Transverse colon (tissue), 4 donors: ENCODE data around the gene IGF2BP2. TPM values are rescaled to one million over a fixed set of nuclear protein-coding genes. Genes with fewer than 3 reads are reported as not detected.

Source experiments
- DNase-seq: peaks from one replicate; pipeline ENCODE4 v3.0.0-alpha.2; 2019
- H3K27ac ChIP-seq, 4 donors: fragments of 200-600 bp; sonication (generic); 2 replicates each; pipeline ENCODE4 v1.5.1; 2016 to 2018; ENCODE audit warnings: inconsistent platforms in 4 of 4
- H3K27me3 ChIP-seq: fragments of 200-600 bp; sonication (generic); 2 replicates; pipeline ENCODE4 v1.5.1; 2017; ENCODE audit warnings: inconsistent platforms
- H3K36me3 ChIP-seq, 4 donors: fragments of 200-600 bp; sonication (generic); 2 replicates each; pipeline ENCODE4 v1.5.1; 2017 to 2019; ENCODE audit warnings: inconsistent platforms in 4 of 4
- H3K4me1 ChIP-seq, 4 donors: fragments of 200-600 bp; sonication (generic); 2 replicates each; pipeline ENCODE4 v1.5.1; 2017 to 2020; ENCODE audit warnings: inconsistent platforms in 4 of 4
- H3K4me3 ChIP-seq, 4 donors: fragments of 200-600 bp; sonication (generic); 1 replicate in 1 of 4; 2 replicates in 3 of 4; pipeline versions ENCODE4 v1.5.1 to v1.6.1; 2017 to 2019; ENCODE audit warnings: inconsistent platforms in 4 of 4
- H3K9me3 ChIP-seq, 2 donors: fragments of 200-600 bp; sonication (generic); 2 replicates each; pipeline ENCODE4 v1.5.1; 2017 to 2019; ENCODE audit warnings: inconsistent platforms in 2 of 2
- EP300 ChIP-seq: sonication (generic); formaldehyde crosslinking; IDR thresholded peaks from one replicate; pipeline ENCODE4 v1.6.1; 2017; ENCODE audit warnings: antibody characterized with exemption, low read depth
- POLR2A ChIP-seq: fragments of 450-650 bp; IDR thresholded peaks from one replicate; pipeline ENCODE4 v1.6.1; 2016; ENCODE audit warnings: antibody characterized with exemption, mild to moderate bottlenecking, moderate library complexity
- POLR2AphosphoS5 ChIP-seq, 3 donors: sonication (generic); formaldehyde crosslinking; IDR thresholded peaks; one replicate each; pipeline ENCODE4 v1.6.1; 2016; ENCODE audit warnings: antibody characterized with exemption in 3 of 3
- WGBS, 2 donors: methylation state at CpG; one replicate each; pipeline ENCODE4 v1.1.5; 2018; ENCODE audit warnings: low coverage in 1 of 2; 5-methylcytosine and 5-hydroxymethylcytosine counted together
- in situ Hi-C, 4 donors: fragments of 200-750 bp; cut with MboI; loops; one replicate each; pipeline versions ENCODE4 v1.15.0 to v1.15.1; 2017; ENCODE audit warnings: low sequenced_read_pairs in 3 of 4, low pct_ligation_motif_present in 1 of 4, low pct_unique_long_range_greater_than_20kb in 1 of 4
- intact Hi-C: fragments of 100-400 bp; cut with DNase I; formaldehyde crosslinking; loops from one replicate; pipeline ENCODE4 v1.15.1; 2023; ENCODE audit warnings: low total_unique reads
- total RNA-seq, 4 donors: library from RNA; depleted of rRNA; stranded (reverse); fragments of >200 nt; gene quantifications; one replicate each; pipeline ENCODE4 v1.1.0, GENCODE V29; 2016
- TF ChIP-seq, protein P1 (sequence below), 5 experiments: fragments of 200-600 bp in 3 of 5; fragments of 450-650 bp in 2 of 5; sonication (generic) in 3 of 5; IDR thresholded peaks; 1 replicate in 2 of 5; 2 replicates in 3 of 5; pipeline ENCODE4 v1.5.1; 2016 to 2017; ENCODE audit warnings: antibody characterized with exemption in 5 of 5, inconsistent platforms in 3 of 5, mild to moderate bottlenecking in 2 of 5, moderate library complexity in 1 of 5

Gene IGF2BP2
- total RNA-seq, 4 donors from 2014 or later: 51.3 to 179 (median 82.9) TPM

DNA sequence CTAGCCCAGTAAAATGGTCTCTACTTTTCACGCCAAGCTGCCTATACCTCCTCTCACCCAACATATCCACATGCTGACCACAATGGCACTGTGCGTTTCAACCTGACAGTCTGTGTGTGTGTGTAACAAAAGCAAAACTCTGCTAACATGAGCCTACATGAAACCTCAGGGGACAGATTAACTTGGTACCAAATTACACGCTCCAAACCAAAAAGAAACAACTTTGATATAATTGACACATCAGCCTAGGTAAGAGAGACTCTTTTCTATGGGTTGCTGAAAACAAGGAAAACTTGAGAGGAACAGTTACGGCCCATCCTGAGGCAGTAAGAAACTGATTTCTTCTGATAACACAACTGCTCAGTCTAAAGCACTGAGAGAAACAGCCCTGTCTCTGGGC is 31.5 kb downstream of the IGF2BP2 start:
- Histone ChIP-seq H3K9me3 (no peaks in the 10 kb centered on the region), H3K36me3 (no peaks in the 10 kb centered on the region), H3K4me3 (no peak overlapping the region), H3K27me3 (no peaks in the 10 kb centered on the region), H3K27ac (peak overlapping the region in 2 of 4 donors; percentile 15 to 54), H3K4me1 (peaks cover 0 to 35% (median 11%) of the 10 kb centered on the region in 4 donors)
- 88% methylated on average over 4 of the region's 4 CpGs; no CpG with 5 or more reads in 1 of the 2 donors for WGBS, 2 donors
- DNase-seq: no peak
- intact Hi-C loops: no loop called here
- in situ Hi-C loops: no loop called here
- TF ChIP-seq POLR2A: no peak

DNA sequence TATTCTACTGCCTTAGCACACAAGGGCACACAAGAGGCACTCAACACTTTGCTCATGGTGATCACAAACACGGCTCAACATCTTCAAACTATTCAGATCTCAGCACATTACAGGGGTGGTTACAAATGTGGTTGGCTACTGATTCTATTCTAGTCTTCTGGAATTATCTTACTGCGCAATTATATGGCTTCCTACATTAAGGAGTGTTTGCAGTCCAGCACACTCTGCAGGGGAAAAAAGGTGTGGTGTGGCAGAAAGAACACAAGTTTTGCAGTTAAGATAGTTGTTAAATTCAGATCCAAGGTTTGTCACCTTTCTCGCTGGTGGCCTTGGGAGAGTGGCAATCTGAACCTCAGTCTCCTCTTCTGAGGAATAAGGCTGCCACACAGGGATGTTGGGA is 31.9 kb downstream of the IGF2BP2 start:
- H3K36me3 ChIP-seq: no peaks in the 10 kb centered on the region
- TF ChIP-seq POLR2A (no peak), EP300 (no peak), POLR2AphosphoS5 (IDR thresholded peaks at IDR 0.05) (no peak)
- TF ChIP-seq, protein P1, sequence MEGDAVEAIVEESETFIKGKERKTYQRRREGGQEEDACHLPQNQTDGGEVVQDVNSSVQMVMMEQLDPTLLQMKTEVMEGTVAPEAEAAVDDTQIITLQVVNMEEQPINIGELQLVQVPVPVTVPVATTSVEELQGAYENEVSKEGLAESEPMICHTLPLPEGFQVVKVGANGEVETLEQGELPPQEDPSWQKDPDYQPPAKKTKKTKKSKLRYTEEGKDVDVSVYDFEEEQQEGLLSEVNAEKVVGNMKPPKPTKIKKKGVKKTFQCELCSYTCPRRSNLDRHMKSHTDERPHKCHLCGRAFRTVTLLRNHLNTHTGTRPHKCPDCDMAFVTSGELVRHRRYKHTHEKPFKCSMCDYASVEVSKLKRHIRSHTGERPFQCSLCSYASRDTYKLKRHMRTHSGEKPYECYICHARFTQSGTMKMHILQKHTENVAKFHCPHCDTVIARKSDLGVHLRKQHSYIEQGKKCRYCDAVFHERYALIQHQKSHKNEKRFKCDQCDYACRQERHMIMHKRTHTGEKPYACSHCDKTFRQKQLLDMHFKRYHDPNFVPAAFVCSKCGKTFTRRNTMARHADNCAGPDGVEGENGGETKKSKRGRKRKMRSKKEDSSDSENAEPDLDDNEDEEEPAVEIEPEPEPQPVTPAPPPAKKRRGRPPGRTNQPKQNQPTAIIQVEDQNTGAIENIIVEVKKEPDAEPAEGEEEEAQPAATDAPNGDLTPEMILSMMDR (IDR thresholded peaks at IDR 0.05): no peak
- in situ Hi-C loops (no loop called here), intact Hi-C loops (no loop called here)
- no peaks in the 10 kb centered on the region for H3K9me3 ChIP-seq
- H3K27me3 ChIP-seq: no peaks in the 10 kb centered on the region
- no peak for DNase-seq
- no peak overlapping the region for H3K4me3 ChIP-seq
- H3K4me1 ChIP-seq: peaks cover 0 to 35% (median 11%) of the 10 kb centered on the region in 4 donors
- 66 to 70% methylated on average over 2 to 3 of the region's 3 CpGs for WGBS, 2 donors
- peak overlapping the region in 2 of 4 donors; percentile 15 to 54 for H3K27ac ChIP-seq

DNA sequence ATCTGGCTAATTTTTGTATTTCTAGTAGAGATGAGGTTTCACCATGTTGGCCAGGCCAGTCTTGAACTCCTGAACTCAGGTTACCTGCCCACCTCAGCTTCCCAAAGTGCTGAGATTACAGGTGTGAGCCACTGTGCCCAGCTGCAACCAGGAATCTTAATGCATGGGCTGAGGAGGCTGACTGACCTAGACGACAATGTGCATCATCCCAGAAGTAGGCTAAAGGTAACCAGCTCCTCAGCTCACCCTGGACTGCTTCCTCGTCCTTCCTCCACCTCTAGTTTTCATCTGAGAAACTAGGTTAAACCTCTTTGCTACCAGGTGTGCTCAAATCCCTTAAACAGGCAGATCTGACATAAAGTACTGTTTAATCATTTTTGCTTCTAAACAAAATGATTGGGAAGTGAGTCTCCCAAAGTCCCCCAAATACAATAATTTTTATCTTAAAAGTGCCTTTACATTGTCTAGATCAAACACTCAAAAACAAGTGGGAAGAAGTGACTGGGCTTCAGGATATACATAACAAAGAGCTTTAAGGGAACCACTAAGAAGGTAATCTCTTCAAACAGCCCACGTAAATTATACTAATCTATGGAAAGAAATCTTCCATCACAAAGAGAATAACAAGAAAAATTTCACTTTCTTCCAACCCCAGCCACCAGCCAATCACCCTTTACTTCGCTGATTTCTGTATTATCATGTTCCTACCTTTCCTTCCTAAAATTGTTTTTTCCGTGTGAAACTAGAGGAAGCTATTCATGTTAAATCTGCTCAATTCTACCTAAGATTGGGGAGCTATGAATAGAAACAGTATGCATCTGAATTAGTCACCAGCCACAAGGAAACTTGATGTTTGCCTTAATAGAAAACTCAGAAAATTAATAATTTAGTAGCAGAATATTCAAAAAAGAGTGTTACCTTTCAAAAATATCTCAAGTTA is 34.7 kb downstream of the IGF2BP2 start:
- no peaks in the 10 kb centered on the region for H3K36me3 ChIP-seq
- H3K27me3 ChIP-seq: no peaks in the 10 kb centered on the region
- no peaks in the 10 kb centered on the region for H3K9me3 ChIP-seq
- WGBS, 2 donors: 65 to 86% methylated on average over 3 to 5 of the region's 5 CpGs
- no peak for TF ChIP-seq POLR2A
- TF ChIP-seq EP300: no peak
- no peak for TF ChIP-seq POLR2AphosphoS5 (IDR thresholded peaks at IDR 0.05)
- TF ChIP-seq, protein P1 (IDR thresholded peaks at IDR 0.05): no peak
- in situ Hi-C loops (no loop called here), intact Hi-C loops (no loop called here)
- no peak overlapping the region for H3K4me3 ChIP-seq
- peaks cover 0 to 23% (median 2%) of the 10 kb centered on the region in 4 donors for H3K4me1 ChIP-seq
- DNase-seq: peak; percentile 23
- no peak overlapping the region for H3K27ac ChIP-seq

DNA sequence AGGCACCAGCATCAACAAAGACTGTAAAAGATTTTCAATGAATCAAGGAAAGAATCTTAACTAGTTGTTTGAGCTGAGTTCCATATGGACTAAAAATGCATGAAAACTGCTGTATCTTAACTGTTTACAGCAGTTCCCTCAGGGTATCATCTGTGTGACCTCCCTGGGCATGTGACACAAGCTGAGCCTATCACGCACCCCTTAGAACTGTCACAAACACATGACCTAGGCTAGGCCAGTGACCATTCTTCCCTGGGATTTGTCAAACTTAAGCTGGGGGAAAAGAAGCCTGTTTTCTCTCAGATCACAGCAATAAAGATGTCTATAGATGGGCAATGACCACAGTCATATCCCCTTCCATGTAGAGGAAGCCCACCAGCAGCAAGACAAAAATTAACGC is 35.7 kb downstream of the IGF2BP2 start:
- intact Hi-C loops (no loop called here), in situ Hi-C loops (no loop called here)
- no peak for DNase-seq
- Histone ChIP-seq H3K27ac (no peak overlapping the region), H3K4me1 (peaks cover 0 to 18% (median 2%) of the 10 kb centered on the region in 4 donors), H3K36me3 (no peaks in the 10 kb centered on the region), H3K4me3 (no peak overlapping the region), H3K9me3 (no peaks in the 10 kb centered on the region), H3K27me3 (no peaks in the 10 kb centered on the region)
- WGBS, 2 donors: 88 to 96% methylated on average over 2 of the region's 2 CpGs
- TF ChIP-seq EP300 (no peak), POLR2AphosphoS5 (IDR thresholded peaks at IDR 0.05) (no peak)
- TF ChIP-seq, protein P1 (IDR thresholded peaks at IDR 0.05): no peak
